Measurements from ENCODE around the gene ARL3. TPM values are rescaled to one million over a fixed set of nuclear protein-coding genes. Genes with fewer than 3 reads are reported as not detected.

ARL3 gene
- polyA plus RNA-seq, 1 experiment, result 8.1 TPM

DNA sequence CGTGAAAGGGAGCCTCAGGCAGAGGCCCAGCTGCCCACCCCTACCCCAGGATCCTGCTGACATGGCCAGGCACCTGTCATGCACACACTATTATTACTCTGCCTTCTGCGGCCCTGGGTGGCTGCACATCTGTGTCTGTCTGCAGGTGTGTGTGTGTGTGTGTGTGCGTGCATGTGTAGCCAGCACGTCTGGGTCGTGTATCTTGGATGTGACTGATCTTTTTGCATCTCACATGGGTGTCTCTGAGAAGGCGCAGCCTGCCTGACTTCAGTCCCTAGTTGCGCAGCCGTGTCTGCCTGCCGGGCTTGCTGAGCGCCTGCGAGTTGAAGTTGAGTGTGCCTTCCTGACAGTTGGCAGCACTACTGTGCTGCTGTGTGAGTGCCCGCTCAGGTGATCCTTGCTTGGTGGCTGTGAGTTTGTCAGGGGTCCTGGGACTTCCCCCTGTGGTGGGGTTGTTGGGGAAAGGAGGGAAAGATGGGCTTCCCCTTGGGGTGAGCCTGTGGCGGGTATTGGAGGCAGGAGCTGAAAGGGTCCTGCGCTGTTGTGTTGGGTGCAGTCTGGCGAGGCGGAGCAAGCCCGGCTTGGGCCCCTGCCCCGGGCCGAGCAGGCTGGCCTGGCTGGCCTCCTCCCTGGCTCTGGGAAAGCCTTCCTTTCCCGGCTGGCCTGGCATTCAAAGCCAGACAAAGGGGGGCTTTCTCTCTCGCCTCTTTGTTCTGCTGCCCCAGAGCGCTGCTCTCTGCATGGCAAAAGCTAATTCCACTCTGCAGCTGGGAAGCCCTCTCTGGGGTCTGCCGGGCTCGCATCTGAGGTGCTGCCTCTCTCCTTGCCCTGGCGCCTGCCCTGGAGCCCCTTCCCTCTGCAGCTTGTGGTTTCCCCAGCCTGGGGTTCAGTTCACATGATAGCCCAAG, 65.1 kb downstream of the ARL3 start:
- no peak for DNase-seq (ENCODE audit: low read depth)
- CTCF ChIA-PET, result interaction anchor here (1.8 to 2.6 kb wide), 2 partner anchors 27 to 29 kb away, joined by 6 to 13 read pairs; no protein-coding TSS in a partner anchor
- TF ChIP-seq, protein P1, sequence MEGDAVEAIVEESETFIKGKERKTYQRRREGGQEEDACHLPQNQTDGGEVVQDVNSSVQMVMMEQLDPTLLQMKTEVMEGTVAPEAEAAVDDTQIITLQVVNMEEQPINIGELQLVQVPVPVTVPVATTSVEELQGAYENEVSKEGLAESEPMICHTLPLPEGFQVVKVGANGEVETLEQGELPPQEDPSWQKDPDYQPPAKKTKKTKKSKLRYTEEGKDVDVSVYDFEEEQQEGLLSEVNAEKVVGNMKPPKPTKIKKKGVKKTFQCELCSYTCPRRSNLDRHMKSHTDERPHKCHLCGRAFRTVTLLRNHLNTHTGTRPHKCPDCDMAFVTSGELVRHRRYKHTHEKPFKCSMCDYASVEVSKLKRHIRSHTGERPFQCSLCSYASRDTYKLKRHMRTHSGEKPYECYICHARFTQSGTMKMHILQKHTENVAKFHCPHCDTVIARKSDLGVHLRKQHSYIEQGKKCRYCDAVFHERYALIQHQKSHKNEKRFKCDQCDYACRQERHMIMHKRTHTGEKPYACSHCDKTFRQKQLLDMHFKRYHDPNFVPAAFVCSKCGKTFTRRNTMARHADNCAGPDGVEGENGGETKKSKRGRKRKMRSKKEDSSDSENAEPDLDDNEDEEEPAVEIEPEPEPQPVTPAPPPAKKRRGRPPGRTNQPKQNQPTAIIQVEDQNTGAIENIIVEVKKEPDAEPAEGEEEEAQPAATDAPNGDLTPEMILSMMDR (IDR thresholded peaks at IDR 0.05; ENCODE audit: insufficient read depth, low read depth, low read length), result no peak

DNA sequence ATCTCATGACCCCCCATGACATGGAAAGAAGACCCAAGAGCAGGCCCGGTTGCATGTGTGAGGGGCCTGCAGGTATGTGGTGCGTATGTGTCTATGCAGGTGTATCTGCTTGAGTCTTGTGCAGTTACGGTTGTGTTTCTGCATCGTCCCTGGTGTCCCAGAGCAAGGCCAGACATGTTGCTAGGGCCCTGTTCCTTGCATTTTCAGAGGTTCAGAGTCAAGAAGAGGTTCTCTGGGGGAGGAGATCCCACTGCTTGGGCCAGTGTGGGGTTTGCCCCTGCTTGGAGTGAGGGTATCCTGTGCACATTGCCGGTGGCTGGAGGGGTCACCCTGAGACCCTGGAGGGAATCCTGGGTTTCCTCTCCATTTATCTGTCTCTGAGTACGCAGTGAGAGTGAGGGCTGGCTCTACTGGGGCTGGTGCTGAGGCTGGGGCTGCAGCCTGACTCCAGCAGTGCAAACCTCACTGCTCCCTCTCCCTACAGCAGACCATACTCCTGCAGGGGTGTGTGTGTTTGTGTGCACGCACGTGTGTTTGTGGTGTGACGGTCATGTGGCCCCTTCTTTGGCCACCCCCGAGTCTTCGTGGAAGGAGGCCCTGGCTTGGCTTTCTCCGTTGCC, 65.8 kb downstream of the ARL3 start:
- H3K36me3 ChIP-seq (ENCODE audit: control insufficient read depth, insufficient read depth, low read length), result peaks cover 28% of the 10 kb centered on the region
- DNase-seq (ENCODE audit: low read depth), result no peak

More for the DNA sequence above, 65.1 kb downstream of the ARL3 start:
- Histone ChIP-seq H3K4me3 (ENCODE audit: low read depth, low read length) (peak overlapping the region; percentile 87), H3K36me3 (ENCODE audit: control insufficient read depth, insufficient read depth, low read length) (peaks cover 32% of the 10 kb centered on the region), H3K27me3 (ENCODE audit: control insufficient read depth, insufficient read depth, low read length) (no peaks in the 10 kb centered on the region)
- POLR2A ChIA-PET, result no interaction called here

DNA sequence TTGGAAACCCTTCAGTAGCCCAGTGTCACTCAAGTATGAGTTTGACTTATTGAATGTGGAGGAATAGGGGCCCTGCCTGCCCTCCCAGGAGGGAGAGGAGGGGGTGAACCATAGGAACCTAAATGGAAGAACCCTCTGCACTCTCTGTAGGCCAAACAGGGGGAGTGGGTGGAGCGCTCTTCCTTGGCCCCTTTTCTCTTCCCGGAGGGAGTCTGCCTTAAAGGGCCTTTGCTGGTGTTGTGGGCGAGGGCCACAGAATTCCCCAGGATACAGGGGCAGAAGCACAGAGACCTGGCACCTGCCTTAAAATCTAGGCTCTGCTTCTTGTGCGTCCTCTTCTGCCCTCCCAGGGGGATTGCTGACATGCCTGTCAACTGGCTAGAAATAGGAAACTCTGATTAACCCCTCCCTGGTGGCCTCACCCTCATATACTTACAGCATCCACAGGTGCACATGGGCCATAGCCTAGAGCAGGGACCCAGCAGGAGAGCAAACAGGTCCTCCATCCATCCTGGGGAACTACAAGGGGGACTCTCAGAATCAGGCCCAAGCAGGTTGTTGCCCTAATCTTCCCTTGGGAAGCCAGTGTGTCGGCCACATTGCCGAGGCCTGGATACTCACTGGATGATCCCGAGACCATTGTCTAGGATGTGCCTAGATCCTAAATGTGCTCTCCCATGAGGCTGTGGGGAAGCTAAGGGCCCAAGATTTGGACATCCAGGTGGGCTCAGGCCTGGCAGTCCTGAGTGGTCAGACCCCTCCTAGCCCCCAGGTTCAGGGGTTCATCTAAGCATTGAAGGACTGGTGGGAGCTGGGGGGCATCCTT, 66.5 kb downstream of the ARL3 start:
- no peak for DNase-seq (ENCODE audit: low read depth)
- ChIA-PET POLR2A (interaction anchor here (0.5 kb wide), 1 partner anchor 66 kb away, joined by 3 read pairs; the partner anchor contains the start of gene ARL3), CTCF (interaction anchor here (2.1 to 2.4 kb wide), 2 partner anchors 28 to 51 kb away, joined by 8 to 9 read pairs; no protein-coding TSS in a partner anchor)
- Histone ChIP-seq H3K36me3 (ENCODE audit: control insufficient read depth, insufficient read depth, low read length) (peaks cover 24% of the 10 kb centered on the region), H3K27me3 (ENCODE audit: control insufficient read depth, insufficient read depth, low read length) (no peaks in the 10 kb centered on the region), H3K4me3 (ENCODE audit: low read depth, low read length) (peak overlapping the region; percentile 87)
- TF ChIP-seq, protein P1 (IDR thresholded peaks at IDR 0.05; ENCODE audit: insufficient read depth, low read depth, low read length), result no peak

More for the DNA sequence above, 65.8 kb downstream of the ARL3 start:
- H3K4me3 ChIP-seq (ENCODE audit: low read depth, low read length), result peak overlapping the region; percentile 87
- no peaks in the 10 kb centered on the region for H3K27me3 ChIP-seq (ENCODE audit: control insufficient read depth, insufficient read depth, low read length)
- ChIA-PET CTCF (interaction anchor here (2.4 kb wide), 1 partner anchor 52 kb away, joined by 8 read pairs; no protein-coding TSS in a partner anchor), POLR2A (no interaction called here)
- TF ChIP-seq, protein P1 (IDR thresholded peaks at IDR 0.05; ENCODE audit: insufficient read depth, low read depth, low read length), result no peak

DNA sequence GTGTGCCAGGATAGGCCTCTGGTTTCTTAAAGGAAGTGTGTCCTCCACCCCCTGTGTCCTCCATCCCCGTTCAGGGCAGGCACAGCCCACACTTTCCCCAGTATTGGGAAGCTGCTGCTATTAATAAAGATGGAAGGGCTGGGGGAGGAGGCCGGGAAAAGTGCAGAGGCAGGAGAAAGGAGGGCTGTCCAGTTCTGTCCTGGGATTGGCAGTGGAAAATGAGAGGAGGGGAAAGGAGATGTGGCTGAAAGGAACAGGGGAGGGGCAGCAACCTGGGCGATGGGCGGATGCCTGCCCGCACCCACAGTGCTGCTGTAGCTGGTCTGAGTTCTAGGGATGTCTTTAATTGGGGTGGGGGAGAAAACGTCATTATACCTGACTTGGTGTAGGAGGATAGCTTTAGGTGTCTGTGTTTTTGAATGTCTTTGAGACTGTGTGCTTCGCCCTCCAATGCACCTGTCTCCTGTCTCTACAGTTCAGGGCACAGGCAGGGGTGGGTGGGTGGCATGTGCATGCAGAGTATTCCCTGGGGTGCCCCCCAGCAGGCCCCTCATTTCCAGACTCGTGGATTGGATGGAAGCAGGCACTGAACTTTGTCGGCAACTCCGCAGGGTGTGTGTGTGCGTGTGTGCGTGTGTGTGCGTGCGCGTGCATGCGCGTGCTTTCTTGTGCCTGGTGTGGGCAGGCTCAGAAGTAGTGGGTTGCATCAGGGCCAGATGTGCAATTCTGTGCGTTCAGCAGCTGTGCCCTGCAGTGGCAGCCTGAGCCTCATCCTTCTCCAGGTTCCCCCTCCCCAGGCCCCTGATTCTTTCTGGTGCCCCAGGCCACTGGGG, 67.4 kb downstream of the ARL3 start:
- ChIA-PET CTCF (interaction anchor here (0.8 to 3.5 kb wide), 8 partner anchors 18 to 142 kb away, joined by 3 to 24 read pairs (median 5); no protein-coding TSS in a partner anchor), POLR2A (interaction anchor here (0.5 to 1.4 kb wide), 3 partner anchors 29 to 145 kb away, joined by 3 to 11 read pairs (median 4); partner anchors contain the start of genes ACTR1A and ARL3)
- peaks cover 18% of the 10 kb centered on the region for H3K36me3 ChIP-seq (ENCODE audit: control insufficient read depth, insufficient read depth, low read length)

More for the DNA sequence above, 67.4 kb downstream of the ARL3 start:
- H3K4me3 ChIP-seq (ENCODE audit: low read depth, low read length), result peak overlapping the region; percentile 87
- TF ChIP-seq, protein P1 (IDR thresholded peaks at IDR 0.05; ENCODE audit: insufficient read depth, low read depth, low read length), result no peak
- no peak for DNase-seq (ENCODE audit: low read depth)
- H3K27me3 ChIP-seq (ENCODE audit: control insufficient read depth, insufficient read depth, low read length), result no peaks in the 10 kb centered on the region

Measured in BJ (cell line).